ENCODE data around the gene BLOC1S5.

GRCh38 chr6:8110725-8111124 is 46.5 kb upstream of the BLOC1S5 start:
- TF ChIP-seq, protein P1, sequence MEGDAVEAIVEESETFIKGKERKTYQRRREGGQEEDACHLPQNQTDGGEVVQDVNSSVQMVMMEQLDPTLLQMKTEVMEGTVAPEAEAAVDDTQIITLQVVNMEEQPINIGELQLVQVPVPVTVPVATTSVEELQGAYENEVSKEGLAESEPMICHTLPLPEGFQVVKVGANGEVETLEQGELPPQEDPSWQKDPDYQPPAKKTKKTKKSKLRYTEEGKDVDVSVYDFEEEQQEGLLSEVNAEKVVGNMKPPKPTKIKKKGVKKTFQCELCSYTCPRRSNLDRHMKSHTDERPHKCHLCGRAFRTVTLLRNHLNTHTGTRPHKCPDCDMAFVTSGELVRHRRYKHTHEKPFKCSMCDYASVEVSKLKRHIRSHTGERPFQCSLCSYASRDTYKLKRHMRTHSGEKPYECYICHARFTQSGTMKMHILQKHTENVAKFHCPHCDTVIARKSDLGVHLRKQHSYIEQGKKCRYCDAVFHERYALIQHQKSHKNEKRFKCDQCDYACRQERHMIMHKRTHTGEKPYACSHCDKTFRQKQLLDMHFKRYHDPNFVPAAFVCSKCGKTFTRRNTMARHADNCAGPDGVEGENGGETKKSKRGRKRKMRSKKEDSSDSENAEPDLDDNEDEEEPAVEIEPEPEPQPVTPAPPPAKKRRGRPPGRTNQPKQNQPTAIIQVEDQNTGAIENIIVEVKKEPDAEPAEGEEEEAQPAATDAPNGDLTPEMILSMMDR (IDR thresholded peaks at IDR 0.05), result no peak
- no peak for TF ChIP-seq POLR2A (IDR thresholded peaks at IDR 0.05)

All from sigmoid colon (tissue), 3 donors.